HUDEP-2 (cell line): Measurements from ENCODE around the gene PPARGC1A.

ENCODE experiments used
- DNase-seq, 76 experiments: peaks; one replicate each; lab custom pipeline; 2025; ENCODE audit not compliant: unreplicated experiment in 76 of 76; lab: John Stamatoyannopoulos, UW

Gene PPARGC1A

GRCh38 chr4:23779839-23780238 is 110.0 kb downstream of the PPARGC1A start:
- no peak for DNase-seq

DNA sequence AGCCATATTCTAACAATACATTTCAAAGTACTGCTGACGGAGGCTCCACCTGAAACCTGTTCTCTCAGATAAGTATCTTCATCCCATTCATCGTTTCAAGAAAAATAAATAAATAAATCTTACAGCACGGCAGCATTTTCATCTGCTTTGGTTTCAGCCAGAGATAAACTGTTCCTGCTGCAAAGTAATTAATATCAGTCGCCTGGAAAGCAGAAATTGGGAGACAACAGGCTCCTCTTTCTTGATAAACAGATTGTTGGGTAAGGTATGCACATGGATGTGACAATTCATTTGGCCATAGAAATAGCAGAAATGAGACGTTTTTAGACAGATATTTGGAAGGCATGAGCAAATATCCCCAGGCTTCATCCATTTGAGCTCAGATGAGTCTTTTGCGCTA is 110.4 kb downstream of the PPARGC1A start:
- no peak for DNase-seq

DNA sequence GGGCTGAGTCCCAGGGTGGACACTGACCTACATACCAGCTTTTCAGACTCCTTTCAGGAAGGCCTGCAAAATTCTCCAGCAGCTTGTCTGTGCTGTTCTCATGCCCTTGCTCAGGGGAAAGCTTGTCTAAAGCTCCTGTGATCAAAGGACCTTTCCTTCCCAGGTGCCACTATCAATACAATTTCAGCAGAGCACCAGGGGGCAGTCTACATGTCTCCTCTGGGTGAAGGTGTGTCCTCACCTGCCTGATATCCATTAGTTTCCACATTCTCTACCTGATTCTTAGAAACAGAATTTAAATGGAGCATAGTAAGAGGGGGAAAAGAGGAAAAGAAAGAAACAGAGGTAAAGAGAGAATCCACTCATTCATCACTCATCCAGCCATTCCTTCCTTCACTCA is 114.2 kb downstream of the PPARGC1A start:
- DNase-seq, result no peak

GRCh38 chr4:23774909-23775308 is 114.9 kb downstream of the PPARGC1A start:
- DNase-seq, result no peak

DNA sequence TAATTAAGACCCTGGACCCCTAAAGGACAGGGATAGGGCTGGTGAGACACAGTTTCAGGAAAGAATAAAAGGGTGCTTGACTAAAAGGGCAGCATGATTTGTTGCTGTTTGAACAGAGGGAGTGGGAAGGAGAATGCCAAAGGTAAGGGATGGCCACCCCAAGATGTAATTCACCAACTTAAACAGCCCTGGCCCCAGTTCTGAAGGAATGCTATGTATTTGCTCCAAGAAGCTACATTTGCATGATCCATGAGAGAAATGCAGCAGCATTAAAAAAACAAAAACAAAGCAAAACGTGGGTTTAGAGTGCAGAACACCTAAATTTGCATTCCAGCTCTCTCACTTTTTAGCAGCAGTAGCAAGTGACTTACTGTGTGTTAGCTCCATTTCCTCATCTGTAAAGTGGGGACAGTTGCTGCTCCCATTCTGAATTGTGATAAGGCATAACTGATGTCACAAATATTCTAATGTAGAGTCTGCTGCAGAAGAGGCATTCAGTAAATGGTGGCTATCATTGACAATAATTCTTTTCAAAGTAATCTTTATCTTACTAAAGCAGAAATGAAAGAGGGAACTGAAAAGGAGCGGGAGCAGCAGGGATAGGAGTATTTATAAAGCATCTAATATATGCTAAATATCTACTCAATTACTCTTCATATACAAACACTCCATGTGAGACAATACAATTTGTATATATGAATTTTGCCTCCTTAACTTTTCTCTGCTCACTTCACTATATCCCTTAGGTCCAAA is 115.8 kb downstream of the PPARGC1A start:
- no peak for DNase-seq

DNA sequence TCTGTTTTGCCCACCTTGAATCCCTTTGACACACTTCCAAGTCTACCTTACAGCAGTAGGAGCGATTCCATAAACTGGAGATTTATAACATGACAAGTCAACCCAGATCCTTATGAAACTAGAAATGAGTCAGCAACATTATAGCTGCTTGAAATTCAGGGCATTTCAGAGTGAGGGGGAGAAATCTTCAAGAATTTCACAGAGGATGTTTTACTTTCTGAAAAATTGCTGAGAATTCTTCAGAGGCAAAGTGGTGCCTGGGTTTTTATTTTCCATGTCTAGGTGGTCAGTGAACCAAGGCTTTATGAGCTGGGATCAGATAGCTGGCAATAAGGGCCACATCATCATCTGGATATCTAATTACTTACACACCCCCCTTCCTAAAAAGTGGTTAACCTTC is 119.8 kb downstream of the PPARGC1A start:
- DNase-seq, result no peak

DNA sequence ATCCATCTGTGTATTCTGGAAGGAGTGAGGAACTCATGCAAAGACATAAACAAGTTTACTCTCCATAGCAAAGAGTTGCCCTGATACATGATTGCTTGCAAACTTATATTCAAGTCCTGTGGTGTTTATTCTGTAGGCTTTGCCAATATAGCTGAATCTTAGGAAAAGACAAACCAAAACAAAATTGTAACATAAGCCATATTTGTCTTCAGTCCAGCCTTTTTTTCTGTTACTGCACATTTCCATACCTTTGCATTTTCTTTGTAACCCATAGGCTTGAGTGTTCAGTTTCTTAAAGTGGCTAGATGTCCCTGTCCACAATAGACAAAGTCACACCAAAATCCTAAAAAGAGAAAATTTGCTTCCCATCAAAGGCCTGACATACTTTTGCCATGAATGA is 120.4 kb downstream of the PPARGC1A start:
- no peak for DNase-seq

DNA sequence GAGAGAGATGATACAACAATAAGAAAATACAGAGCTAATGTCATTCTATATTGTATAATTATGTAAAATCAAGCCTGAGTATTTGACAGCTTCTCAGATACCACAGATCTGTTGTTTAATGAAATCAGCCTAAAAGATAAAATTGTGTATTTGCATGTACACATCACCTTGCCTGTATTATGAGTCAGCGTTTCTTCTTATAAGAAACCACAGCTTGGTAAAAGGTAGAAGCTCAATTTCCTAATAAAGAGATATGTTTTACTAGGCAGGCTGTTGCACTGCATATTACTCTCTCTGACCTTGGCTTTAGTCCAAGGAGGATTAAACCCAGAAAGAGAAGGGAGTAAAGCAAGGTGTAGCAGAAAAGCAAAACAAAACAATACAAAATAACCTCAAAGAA is 121.3 kb downstream of the PPARGC1A start:
- DNase-seq, result no peak

GRCh38 chr4:23766344-23766743 is 123.5 kb downstream of the PPARGC1A start:
- no peak for DNase-seq

GRCh38 chr4:23763559-23763958 is 126.3 kb downstream of the PPARGC1A start:
- DNase-seq, result no peak

GRCh38 chr4:23762551-23762950 is 127.3 kb downstream of the PPARGC1A start:
- no peak for DNase-seq

- no peak for DNase-seq
Observed at GRCh38 chr4:23759066-23759465, 130.8 kb downstream of the PPARGC1A start.

- no peak for DNase-seq
Observed at GRCh38 chr4:23754688-23755087, 135.2 kb downstream of the PPARGC1A start.

GRCh38 chr4:23750125-23750524 is 139.7 kb downstream of the PPARGC1A start:
- no peak for DNase-seq

- DNase-seq, result no peak
Observed at GRCh38 chr4:23747281-23747735, 142.5 kb downstream of the PPARGC1A start.

DNA sequence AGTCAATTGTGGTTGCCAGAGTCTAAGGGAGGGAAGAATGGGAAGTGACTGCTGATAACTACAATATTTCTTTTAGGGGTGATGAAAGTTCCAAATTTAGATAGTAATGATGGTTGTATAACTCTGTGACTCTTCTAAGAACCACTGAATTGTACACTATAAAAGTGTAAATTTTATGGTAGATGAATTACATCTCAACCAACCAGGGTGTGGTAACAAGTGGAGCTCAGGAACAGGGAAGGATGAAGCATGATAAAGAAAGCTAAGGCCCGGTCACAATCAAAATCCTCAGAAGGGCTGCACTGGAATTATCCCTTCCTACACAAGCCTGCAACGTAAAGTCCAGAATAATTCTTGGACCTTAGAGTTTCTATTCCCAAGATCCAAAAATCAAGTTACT is 143.2 kb downstream of the PPARGC1A start:
- no peak for DNase-seq

DNA sequence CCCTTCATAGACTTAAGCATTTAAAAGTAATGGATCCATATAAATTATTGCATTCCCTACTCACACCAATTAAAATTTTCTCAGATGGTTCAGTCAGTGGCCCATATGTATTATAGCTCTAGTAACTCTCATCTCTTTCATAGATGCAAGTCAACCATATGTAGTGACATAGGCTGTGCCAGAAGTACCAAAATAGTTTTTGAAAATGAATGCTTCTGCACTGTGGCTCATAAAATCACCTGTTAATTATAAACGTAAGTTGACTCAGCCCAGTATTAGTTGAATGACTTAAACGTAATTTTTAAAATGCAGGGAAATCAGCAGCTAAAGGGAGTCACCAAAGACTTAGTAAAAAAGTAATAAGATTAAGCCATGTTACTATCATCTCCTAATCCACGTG is 143.8 kb downstream of the PPARGC1A start:
- DNase-seq, result no peak

- DNase-seq, result no peak
Observed at GRCh38 chr4:23745377-23745776, 144.5 kb downstream of the PPARGC1A start.
